GM12878 (cell line): ENCODE measurements around the gene NEMP2. TPM values are rescaled to one million over a fixed set of nuclear protein-coding genes. Genes with fewer than 3 reads are reported as not detected.
A peak's percentile ranks its signal among the peaks of the same experiment; 100 is the strongest.

Experiments used
- ASH2L ChIP-seq: fragments of 300-600, 200-600 bp; sonication (generic); IDR thresholded peaks from 2 replicates; pipeline ENCODE4 v1.6.1; 2017; ENCODE audit warnings: low read depth, mild to moderate bottlenecking, borderline replicate concordance
- BCL11A ChIP-seq: IDR thresholded peaks from 2 replicates; pipeline ENCODE4 v1.6.1; 2011; ENCODE audit warnings: low read depth, low read length
- BHLHE40 ChIP-seq, 2 experiments: fragments of 450-650 bp in 1 of 2; IDR thresholded peaks; 2 replicates each; pipeline ENCODE4 v1.6.1; 2011 to 2017; ENCODE audit warnings: low read depth in 2 of 2, borderline replicate concordance in 1 of 2, improper control_type of control experiment in 1 of 2, low read length in 1 of 2, mild to moderate bottlenecking in 1 of 2
- ELK1 ChIP-seq: IDR thresholded peaks from 2 replicates; pipeline ENCODE4 v1.6.1; 2012; ENCODE audit warnings: low read depth, low read length, improper control_type of control experiment
- HCFC1 ChIP-seq: fragments of 150-350 bp; IDR thresholded peaks from 2 replicates; pipeline ENCODE4 v1.6.1; 2014; ENCODE audit warnings: low read length
- IRF5 ChIP-seq: fragments of 450-650 bp; IDR thresholded peaks from 2 replicates; pipeline ENCODE4 v1.6.1; 2017; ENCODE audit warnings: borderline replicate concordance
- JUND ChIP-seq: IDR thresholded peaks from 2 replicates; pipeline ENCODE4 v1.6.1; 2012; ENCODE audit warnings: low read depth, mild to moderate bottlenecking, low read length, improper control_type of control experiment, moderate library complexity
- MAX ChIP-seq: IDR thresholded peaks from 2 replicates; pipeline ENCODE4 v1.6.1; 2012; ENCODE audit warnings: low read depth, low read length, improper control_type of control experiment
- NFXL1 ChIP-seq: fragments of 450-650 bp; IDR thresholded peaks from 2 replicates; pipeline ENCODE4 v1.6.1; 2017; ENCODE audit warnings: antibody characterized with exemption, mild to moderate bottlenecking, borderline replicate concordance
- NRF1 ChIP-seq: conservative IDR thresholded peaks from 2 replicates; pipeline ENCODE4 v1.6.1; 2011; ENCODE audit warnings: mild to moderate bottlenecking, low read depth, low read length, improper control_type of control experiment
- PBX3 ChIP-seq: IDR thresholded peaks from 2 replicates; pipeline ENCODE4 v1.6.1; 2011; ENCODE audit warnings: mild to moderate bottlenecking, low read depth, low read length, moderate library complexity; ENCODE audit not compliant: insufficient replicate concordance
- REST ChIP-seq: IDR thresholded peaks from 2 replicates; pipeline ENCODE4 v1.6.1; 2012; ENCODE audit warnings: mild to moderate bottlenecking, low read depth, low read length
- RUNX3 ChIP-seq: IDR thresholded peaks from 2 replicates; pipeline ENCODE4 v1.6.1; 2012; ENCODE audit warnings: low read length, inconsistent platforms
- SUZ12 ChIP-seq: fragments of 200-600 bp; sonication (generic); IDR thresholded peaks from one replicate; pipeline ENCODE4 v1.6.1; 2018; ENCODE audit warnings: antibody characterized with exemption, mild to moderate bottlenecking; ENCODE audit not compliant: unreplicated experiment
- USF1 ChIP-seq: IDR thresholded peaks from 2 replicates; pipeline ENCODE4 v1.6.1; 2011; ENCODE audit warnings: borderline replicate concordance, low read depth, mild to moderate bottlenecking, moderate library complexity, mixed read lengths, low read length; ENCODE audit not compliant: insufficient read depth; ENCODE audit errors: extremely low read length
- YY1 ChIP-seq: IDR thresholded peaks from 2 replicates; pipeline ENCODE4 v1.6.1; 2011; ENCODE audit warnings: low read depth, mild to moderate bottlenecking, low read length
- ZBTB4 ChIP-seq: fragments of 450-650 bp; formaldehyde crosslinking; IDR thresholded peaks from 2 replicates; pipeline ENCODE4 v1.4.0; 2022; ENCODE audit warnings: mild to moderate bottlenecking, moderate library complexity
- ZNF274 ChIP-seq: IDR thresholded peaks from one replicate; pipeline ENCODE4 v1.8.0; 2011; ENCODE audit not compliant: insufficient read length, insufficient read depth
- ZSCAN29 ChIP-seq: fragments of 450-650 bp; IDR thresholded peaks from 2 replicates; pipeline ENCODE4 v1.6.1; 2017; ENCODE audit warnings: mild to moderate bottlenecking, moderate library complexity
- polyA plus RNA-seq, 11 experiments: library from polyadenylated mRNA; depleted of rRNA in 4 of 11; unstranded in 6 of 11; stranded (reverse) in 5 of 11; fragments of >200 nt; fragmentation: Nextera tagmentation in 4 of 11; fragmentation: Illumina TruSeq in 1 of 11; extraction: Ambion mirVana in 4 of 11; extraction: Trizol in 1 of 11; gene quantifications; 1 replicate in 1 of 11; 2 replicates in 10 of 11; pipeline versions ENCODE4 v1.2.1 to v1.2.3, GENCODE V29; 2011 to 2016; ENCODE audit warnings: inconsistent platforms in 2 of 11, missing spikeins in 2 of 11, low read depth in 1 of 11
- total RNA-seq, 4 experiments: library from RNA; depleted of rRNA in 3 of 4; stranded (reverse); fragments of >200 nt in 3 of 4; fragmentation: Illumina TruSeq in 1 of 4; extraction: Trizol in 1 of 4; gene quantifications; 2 replicates each; pipeline versions ENCODE4 v1.2.1 to v1.2.3, GENCODE V29; 2013 to 2021

NEMP2 gene
- total and polyA plus RNA-seq, 10 of the 15 experiments (the other 5 are each of a cell fraction or from before 2014, with no cell fraction given), result 2.3 to 14.0 (median 8.1) TPM

- TF ChIP-seq MAX, result no peak
- TF ChIP-seq IRF5, result no peak
- TF ChIP-seq YY1, result no peak
- no peak for TF ChIP-seq SUZ12
- no peak for TF ChIP-seq JUND
- no peak for TF ChIP-seq NFXL1
- TF ChIP-seq NRF1, result no peak
- peak; percentile 74 for TF ChIP-seq RUNX3
- no peak for TF ChIP-seq HCFC1
- TF ChIP-seq USF1, result no peak
- TF ChIP-seq BHLHE40 (IDR thresholded peaks at IDR 0.05; ENCODE audit: borderline replicate concordance in 1 of 2, low read depth in 2 of 2, low read length in 1 of 2), result peak; percentile 52 to 73; a peak in 3 of 4 replicates
- TF ChIP-seq ELK1, result no peak
- no peak for TF ChIP-seq PBX3
- TF ChIP-seq ZSCAN29, result no peak
- TF ChIP-seq ZBTB4 (CRISPR knock-in tag), result no peak
- peak; percentile 59; the same call in 1 of the 2 replicates for TF ChIP-seq BCL11A
- TF ChIP-seq ASH2L, result no peak
- TF ChIP-seq ZNF274, result no peak
- no peak for TF ChIP-seq REST
Measured at GRCh38 chr2:190563109-190563508, 28.6 kb upstream of the NEMP2 start (continued).
